Right lobe of liver (tissue), 6 donors: ENCODE measurements around the gene INTS13. TPM values are rescaled to one million over a fixed set of nuclear protein-coding genes. Genes with fewer than 3 reads are reported as not detected.
"Not testable (repeated sequence)": the region's sequence is repeated elsewhere in the genome, so short reads cannot be mapped to it uniquely, and the experiment has no call there.

Source experiments
- ATAC-seq, 4 donors: fragments of 200-7000 bp; cut with Tn5 transposase; one replicate each; pipeline ENCODE4 v1.9.1; 2020; ENCODE audit warnings: mild to moderate bottlenecking in 4 of 4, moderate library complexity in 4 of 4
- DNase-seq, 3 donors: peaks; one replicate each; pipeline ENCODE4 v3.0.0-alpha.2; 2020
- H3K27ac ChIP-seq, 3 donors: fragments of 200-600 bp; one replicate each; pipeline ENCODE4 v1.8.0; 2022
- H3K27me3 ChIP-seq, 2 donors: fragments of 200-600 bp; one replicate each; pipeline ENCODE4 v1.8.0; 2022
- H3K36me3 ChIP-seq, 4 donors: fragments of 200-600 bp; sonication (generic) in 1 of 4; one replicate each; pipeline versions ENCODE4 v1.5.1 to v1.8.0; 2017 to 2022; ENCODE audit warnings: control low read depth in 1 of 4
- H3K4me1 ChIP-seq, 4 donors: fragments of 200-600 bp; sonication (generic) in 1 of 4; one replicate each; pipeline versions ENCODE4 v1.5.1 to v1.8.0; 2017 to 2022; ENCODE audit warnings: control low read depth in 1 of 4
- H3K4me3 ChIP-seq, 3 donors: fragments of 200-600 bp; one replicate each; pipeline ENCODE4 v1.8.0; 2022
- H3K9me3 ChIP-seq, 4 donors: fragments of 200-600 bp; sonication (generic) in 1 of 4; one replicate each; pipeline versions ENCODE4 v1.5.1 to v1.8.0; 2017 to 2022; ENCODE audit warnings: control low read depth in 1 of 4
- CTCF ChIP-seq, 4 donors: fragments of 200-600 bp in 3 of 4; fragments of 450-650 bp in 1 of 4; IDR thresholded peaks; one replicate each; pipeline versions ENCODE4 v1.5.1 to v1.8.0; 2016 to 2022; ENCODE audit warnings: antibody characterized with exemption in 4 of 4, mild to moderate bottlenecking in 2 of 4
- POLR2A ChIP-seq: fragments of 450-650 bp; IDR thresholded peaks from one replicate; pipeline ENCODE4 v1.6.1; 2017; ENCODE audit warnings: antibody characterized with exemption, mild to moderate bottlenecking
- WGBS: methylation state at CpG from one replicate; pipeline ENCODE4 v1.1.6; 2018; ENCODE audit warnings: low coverage, low lambda C conversion rate; ENCODE audit not compliant: insufficient coverage; ENCODE audit errors: missing lambda C conversion rate; 5-methylcytosine and 5-hydroxymethylcytosine counted together
- intact Hi-C, 2 donors: fragments of 100-400 bp; cut with DNase I; formaldehyde crosslinking; loops; one replicate each; pipeline versions ENCODE4 v1.11.2 to v1.14.1; 2022
- total RNA-seq, 6 experiments: library from RNA; depleted of rRNA in 2 of 6; stranded (reverse); fragments of >200 nt in 2 of 6; fragmentation: NEBNext Ultra II Directional in 3 of 6; extraction: Animal tissue kit (Norgen Biotek cat#: 25700) in 3 of 6; gene quantifications; one replicate each; pipeline versions ENCODE4 v1.1.0 to v1.2.4, GENCODE V29; 2016 to 2023
- donor health status: DM: no; HTN: yes; CAD: no.
- donor health status: DM: no; HTN: no; CAD: no.
- donor health status: DM: no; HTN: no; CAD: no.
- donor health status: DM: no; HTN: yes; CAD: no.
- donor health status: DM: no; HTN: yes; CAD: no.

Gene INTS13
- total RNA-seq, 6 experiments from 2014 or later, result 6.2 to 17.2 (median 9.1) TPM

- Histone ChIP-seq H3K36me3 (no peaks in the 10 kb centered on the region), H3K4me3 (no peak overlapping the region), H3K27me3 (no peaks in the 10 kb centered on the region), H3K9me3 (no peaks in the 10 kb centered on the region), H3K27ac (no peak overlapping the region), H3K4me1 (no peaks in the 10 kb centered on the region)
- TF ChIP-seq POLR2A (no peak), CTCF (IDR thresholded peaks at IDR 0.05) (no peak)
- ATAC-seq, result no peak
- WGBS, result 93% methylated on average over 6 of the region's 6 CpGs
- intact Hi-C loops, result no loop called here
- no peak for DNase-seq
Observed at GRCh38 chr12:26869104-26869494, 68.7 kb downstream of the INTS13 start.

GRCh38 chr12:26868447-26869103 is 69.2 kb downstream of the INTS13 start:
- intact Hi-C loops, result no loop called here

GRCh38 chr12:26867080-26867479 is 70.7 kb downstream of the INTS13 start:
- WGBS, result 63% methylated on average over 2 of the region's 2 CpGs
- Histone ChIP-seq H3K4me3 (no peak overlapping the region), H3K27me3 (no peaks in the 10 kb centered on the region), H3K9me3 (no peaks in the 10 kb centered on the region), H3K36me3 (no peaks in the 10 kb centered on the region), H3K4me1 (no peaks in the 10 kb centered on the region), H3K27ac (no peak overlapping the region)
- TF ChIP-seq POLR2A, result no peak
- TF ChIP-seq CTCF (IDR thresholded peaks at IDR 0.05), result no peak
- ATAC-seq, result no peak
- DNase-seq, result no peak
- intact Hi-C loops, result no loop called here

More at GRCh38 chr12:26868447-26869103, 69.2 kb downstream of the INTS13 start:
- Histone ChIP-seq H3K27me3 (no peaks in the 10 kb centered on the region), H3K9me3 (no peaks in the 10 kb centered on the region), H3K4me3 (no peak overlapping the region), H3K36me3 (no peaks in the 10 kb centered on the region), H3K27ac (no peak overlapping the region), H3K4me1 (no peaks in the 10 kb centered on the region)
- ATAC-seq (no peak), DNase-seq (no peak)
- TF ChIP-seq CTCF (IDR thresholded peaks at IDR 0.05) (no peak), POLR2A (no peak)
- WGBS, result 86% methylated on average over 2 of the region's 3 CpGs

GRCh38 chr12:26863515-26863914 is 74.3 kb downstream of the INTS13 start:
- Histone ChIP-seq H3K36me3 (no peaks in the 10 kb centered on the region), H3K27ac (no peak overlapping the region), H3K27me3 (no peaks in the 10 kb centered on the region), H3K9me3 (no peaks in the 10 kb centered on the region), H3K4me1 (no peaks in the 10 kb centered on the region), H3K4me3 (no peak overlapping the region)
- ATAC-seq (peak in 1 of 4 donors; percentile 24), DNase-seq (no peak)
- intact Hi-C loops, result no loop called here
- WGBS, result 55% methylated on average over 4 of the region's 4 CpGs
- TF ChIP-seq POLR2A (no peak), CTCF (IDR thresholded peaks at IDR 0.05) (peak in 2 of 4 donors; percentile 22 to 37)

GRCh38 chr12:26862787-26863186 is 75.0 kb downstream of the INTS13 start:
- WGBS, result no CpG with 5 or more reads among the region's 3 CpGs
- H3K4me3 ChIP-seq, H3K27me3 ChIP-seq, H3K4me1 ChIP-seq, intact Hi-C loops, H3K9me3 ChIP-seq, H3K27ac ChIP-seq, H3K36me3 ChIP-seq, ATAC-seq, DNase-seq: not testable (repeated sequence)
